ENCODE results near the gene KIFAP3. TPM values are rescaled to one million over a fixed set of nuclear protein-coding genes. Genes with fewer than 3 reads are reported as not detected.
"Not testable (repeated sequence)": the region's sequence is repeated elsewhere in the genome, so short reads cannot be mapped to it uniquely, and the experiment has no call there.

The KIFAP3 gene
- total and polyA plus RNA-seq, 4 donors, result 7.6 to 38.7 (median 25.4) TPM

DNA sequence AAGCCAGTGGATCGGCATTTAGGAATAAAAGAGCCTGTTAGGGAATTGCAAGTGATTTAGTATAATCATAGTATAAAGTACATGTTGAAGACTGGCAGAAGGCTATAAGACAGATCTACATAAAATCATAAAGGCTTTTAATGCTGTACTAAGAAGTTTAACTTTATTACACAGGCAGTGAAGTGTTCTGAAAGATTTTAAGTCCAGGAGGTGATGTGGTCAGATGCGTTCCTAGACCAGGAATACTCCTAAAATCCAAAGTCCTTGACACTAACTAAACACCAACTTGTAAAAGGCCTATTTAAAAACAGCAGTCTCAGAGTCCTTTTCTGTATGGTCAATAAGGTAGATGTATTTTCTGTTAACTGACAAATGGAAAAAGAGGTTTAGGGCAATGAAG is 57.0 kb downstream of the KIFAP3 start:
- Histone ChIP-seq H3K36me3 (ENCODE audit: control insufficient read depth in 1 of 2, insufficient read depth in 2 of 2, low read length in 1 of 2) (no peaks in the 10 kb centered on the region), H3K27ac (ENCODE audit: low read depth in 1 of 2, low read length in 2 of 2) (no peak overlapping the region), H3K4me3 (ENCODE audit: low read length in 2 of 2) (no peak overlapping the region), H3K27me3 (ENCODE audit: control insufficient read depth in 1 of 2, insufficient read depth in 2 of 2, low read length in 1 of 2) (no peaks in the 10 kb centered on the region), H3K4me1 (ENCODE audit: control insufficient read depth in 1 of 2, insufficient read depth in 2 of 2, low read length in 2 of 2) (no peaks in the 10 kb centered on the region), H3K9me3 (ENCODE audit: control insufficient read depth, low read length) (no peaks in the 10 kb centered on the region)
- DNase-seq, result no peak
- intact Hi-C loops (cut with DNase I), result no loop called here
- no peak for ATAC-seq (ENCODE audit: low FRiP score)
- WGBS, 2 donors, result 96 to 99% methylated on average over 2 of the region's 2 CpGs

DNA sequence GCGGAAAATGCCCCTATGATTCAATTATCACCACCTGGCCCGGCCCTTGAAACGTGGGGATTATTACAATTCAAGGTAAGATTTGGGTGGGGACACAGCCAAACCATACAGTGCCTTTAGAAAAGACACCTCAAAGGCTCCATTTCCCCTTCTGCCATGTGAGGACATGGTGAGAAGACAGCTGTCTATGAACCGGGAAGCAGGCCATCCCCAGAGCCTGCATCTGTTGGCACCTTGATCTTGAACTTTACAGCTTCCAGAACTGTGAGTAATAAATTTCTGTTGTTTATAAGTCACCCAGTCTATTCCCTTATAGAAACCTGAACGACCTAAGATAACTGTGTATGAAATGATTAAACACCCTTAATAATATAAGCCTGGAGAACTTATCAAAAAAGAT is 61.6 kb downstream of the KIFAP3 start:
- DNase-seq (no peak), ATAC-seq (ENCODE audit: low FRiP score) (no peak)
- intact Hi-C loops (cut with DNase I), result no loop called here
- Histone ChIP-seq H3K4me3 (ENCODE audit: low read length in 2 of 2) (no peak overlapping the region), H3K4me1 (ENCODE audit: control insufficient read depth in 1 of 2, insufficient read depth in 2 of 2, low read length in 2 of 2) (no peaks in the 10 kb centered on the region), H3K36me3 (ENCODE audit: control insufficient read depth in 1 of 2, insufficient read depth in 2 of 2, low read length in 1 of 2) (no peaks in the 10 kb centered on the region), H3K27ac (ENCODE audit: low read depth in 1 of 2, low read length in 2 of 2) (no peak overlapping the region), H3K27me3 (ENCODE audit: control insufficient read depth in 1 of 2, insufficient read depth in 2 of 2, low read length in 1 of 2) (no peaks in the 10 kb centered on the region), H3K9me3 (ENCODE audit: control insufficient read depth, low read length) (no peaks in the 10 kb centered on the region)
- 86 to 91% methylated on average over 5 of the region's 5 CpGs for WGBS, 2 donors

DNA sequence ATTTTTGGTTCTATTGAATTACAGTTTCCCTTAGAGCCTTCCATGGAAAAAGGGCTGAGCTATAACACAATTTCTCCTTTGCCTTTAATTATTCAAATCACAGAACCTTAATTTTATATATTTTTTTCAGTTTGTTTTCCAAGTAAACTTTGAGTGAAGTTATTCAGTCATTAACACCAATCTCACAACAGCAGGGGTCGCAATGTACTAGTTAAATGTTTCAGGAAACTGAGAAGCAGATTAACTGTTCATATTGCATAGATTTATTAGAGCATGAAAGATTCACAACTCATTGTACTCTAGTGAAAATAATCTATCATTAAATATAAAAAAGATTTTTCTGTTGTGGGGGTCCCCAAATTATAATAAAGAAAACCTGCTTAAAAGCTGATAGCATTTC is 64.1 kb downstream of the KIFAP3 start:
- no peaks in the 10 kb centered on the region for H3K27me3 ChIP-seq (ENCODE audit: control insufficient read depth in 1 of 2, insufficient read depth in 2 of 2, low read length in 1 of 2)
- 24 to 31% methylated on average over 1 of the region's 1 CpG for WGBS, 2 donors
- H3K9me3 ChIP-seq (ENCODE audit: control insufficient read depth, low read length), result no peaks in the 10 kb centered on the region
- DNase-seq, result no peak
- H3K4me3 ChIP-seq (ENCODE audit: low read length in 2 of 2), result no peak overlapping the region
- no peak overlapping the region for H3K27ac ChIP-seq (ENCODE audit: low read depth in 1 of 2, low read length in 2 of 2)
- ATAC-seq (ENCODE audit: low FRiP score), result no peak
- no peaks in the 10 kb centered on the region for H3K36me3 ChIP-seq (ENCODE audit: control insufficient read depth in 1 of 2, insufficient read depth in 2 of 2, low read length in 1 of 2)
- intact Hi-C loops (cut with DNase I), result no loop called here
- H3K4me1 ChIP-seq (ENCODE audit: control insufficient read depth in 1 of 2, insufficient read depth in 2 of 2, low read length in 2 of 2), result no peaks in the 10 kb centered on the region

DNA sequence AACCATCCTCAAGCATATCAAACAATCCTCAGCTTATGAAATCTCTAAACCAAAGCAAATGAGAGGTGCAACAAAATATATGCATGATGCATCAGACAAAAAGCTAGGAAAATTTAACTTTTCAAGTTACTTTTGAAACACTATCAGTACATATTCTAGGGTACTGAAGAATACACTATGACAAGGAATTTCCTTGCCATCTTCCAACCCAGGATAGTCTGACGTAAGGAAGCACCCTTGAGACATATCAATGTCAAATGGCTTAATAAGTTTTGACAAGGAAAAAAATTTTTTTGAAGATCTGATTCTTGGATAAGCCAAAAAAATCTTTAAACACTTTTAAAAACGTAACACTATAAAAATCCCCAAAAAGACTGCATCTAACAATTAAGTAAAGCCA is 64.9 kb downstream of the KIFAP3 start:
- DNase-seq, result no peak
- Histone ChIP-seq H3K9me3 (ENCODE audit: control insufficient read depth, low read length) (no peaks in the 10 kb centered on the region), H3K36me3 (ENCODE audit: control insufficient read depth in 1 of 2, insufficient read depth in 2 of 2, low read length in 1 of 2) (no peaks in the 10 kb centered on the region), H3K27me3 (ENCODE audit: control insufficient read depth in 1 of 2, insufficient read depth in 2 of 2, low read length in 1 of 2) (no peaks in the 10 kb centered on the region), H3K27ac (ENCODE audit: low read depth in 1 of 2, low read length in 2 of 2) (no peak overlapping the region), H3K4me3 (ENCODE audit: low read length in 2 of 2) (no peak overlapping the region), H3K4me1 (ENCODE audit: control insufficient read depth in 1 of 2, insufficient read depth in 2 of 2, low read length in 2 of 2) (no peaks in the 10 kb centered on the region)
- no peak for ATAC-seq (ENCODE audit: low FRiP score)
- intact Hi-C loops (cut with DNase I), result loop anchor here in 1 of 2 donors (10.0 kb wide), 1 partner anchor 855 kb away; no protein-coding TSS in a partner anchor
- 86 to 91% methylated on average over 2 of the region's 2 CpGs for WGBS, 2 donors

DNA sequence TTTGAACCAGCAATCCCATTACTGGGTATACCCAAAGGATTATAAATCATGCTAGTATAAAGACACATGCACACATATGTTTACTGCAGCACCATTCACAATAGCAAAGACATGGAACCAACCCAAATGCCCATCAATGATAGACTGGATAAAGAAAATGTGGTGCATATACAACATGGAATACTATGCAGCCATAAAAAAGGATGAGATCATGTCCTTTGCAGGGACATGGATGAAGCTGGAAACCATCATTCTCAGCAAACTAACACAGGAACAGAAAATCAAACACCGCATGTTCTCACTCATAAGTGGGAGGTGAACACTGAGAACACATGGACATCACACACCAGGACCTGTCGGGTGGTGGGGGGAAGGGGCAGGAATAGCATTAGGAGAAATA is 65.8 kb downstream of the KIFAP3 start:
- H3K27ac ChIP-seq (ENCODE audit: low read depth in 1 of 2, low read length in 2 of 2); DNase-seq; H3K36me3 ChIP-seq (ENCODE audit: control insufficient read depth in 1 of 2, insufficient read depth in 2 of 2, low read length in 1 of 2); H3K27me3 ChIP-seq (ENCODE audit: control insufficient read depth in 1 of 2, insufficient read depth in 2 of 2, low read length in 1 of 2); ATAC-seq (ENCODE audit: low FRiP score); H3K4me3 ChIP-seq (ENCODE audit: low read length in 2 of 2); H3K9me3 ChIP-seq (ENCODE audit: control insufficient read depth, low read length); H3K4me1 ChIP-seq (ENCODE audit: control insufficient read depth in 1 of 2, insufficient read depth in 2 of 2, low read length in 2 of 2): not testable (repeated sequence)
- intact Hi-C loops (cut with DNase I), result loop anchor here in 1 of 2 donors (10.0 kb wide), 1 partner anchor 856 kb away; no protein-coding TSS in a partner anchor
- 99 to 100% methylated on average over 2 of the region's 2 CpGs for WGBS, 2 donors

DNA sequence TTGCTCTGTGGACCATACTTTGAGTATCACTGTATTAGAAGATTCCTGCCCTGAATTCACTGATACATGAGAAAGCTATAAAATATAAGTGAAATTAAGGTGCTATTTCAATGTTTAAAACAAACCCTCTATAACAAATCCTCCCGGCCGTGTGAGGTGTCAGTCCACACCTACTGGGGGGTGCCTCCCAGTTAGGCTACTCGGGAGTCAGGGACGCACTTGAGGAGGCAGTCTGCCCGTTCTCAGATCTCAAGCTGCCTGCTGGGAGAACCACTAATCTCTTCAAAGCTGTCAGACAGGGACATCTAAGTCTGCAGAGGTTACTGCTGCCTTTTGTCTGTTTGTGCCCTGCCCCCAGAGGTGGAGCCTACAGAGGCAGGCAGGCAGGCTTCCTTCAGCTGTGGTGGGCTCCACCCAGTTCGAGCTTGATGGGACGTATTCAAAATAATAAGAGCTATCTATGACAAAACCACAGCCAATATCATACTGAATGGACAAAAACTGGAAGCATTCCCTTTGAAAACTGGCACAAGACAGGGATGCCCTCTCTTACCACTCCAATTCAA is 71.1 kb downstream of the KIFAP3 start:
- not testable (repeated sequence) for H3K27me3 ChIP-seq (ENCODE audit: control insufficient read depth in 1 of 2, insufficient read depth in 2 of 2, low read length in 1 of 2); H3K9me3 ChIP-seq (ENCODE audit: control insufficient read depth, low read length); H3K27ac ChIP-seq (ENCODE audit: low read depth in 1 of 2, low read length in 2 of 2); H3K36me3 ChIP-seq (ENCODE audit: control insufficient read depth in 1 of 2, insufficient read depth in 2 of 2, low read length in 1 of 2); H3K4me1 ChIP-seq (ENCODE audit: control insufficient read depth in 1 of 2, insufficient read depth in 2 of 2, low read length in 2 of 2); H3K4me3 ChIP-seq (ENCODE audit: low read length in 2 of 2); ATAC-seq (ENCODE audit: low FRiP score)
- peak in 1 of 2 donors; percentile 41 for DNase-seq
- whole genome bisulfite sequencing, 2 donors, result 79 to 80% methylated on average over 7 of the region's 7 CpGs
- intact Hi-C loops (cut with DNase I), result loop anchor here in 1 of 2 donors (10.0 kb wide), 1 partner anchor 861 kb away; no protein-coding TSS in a partner anchor

DNA sequence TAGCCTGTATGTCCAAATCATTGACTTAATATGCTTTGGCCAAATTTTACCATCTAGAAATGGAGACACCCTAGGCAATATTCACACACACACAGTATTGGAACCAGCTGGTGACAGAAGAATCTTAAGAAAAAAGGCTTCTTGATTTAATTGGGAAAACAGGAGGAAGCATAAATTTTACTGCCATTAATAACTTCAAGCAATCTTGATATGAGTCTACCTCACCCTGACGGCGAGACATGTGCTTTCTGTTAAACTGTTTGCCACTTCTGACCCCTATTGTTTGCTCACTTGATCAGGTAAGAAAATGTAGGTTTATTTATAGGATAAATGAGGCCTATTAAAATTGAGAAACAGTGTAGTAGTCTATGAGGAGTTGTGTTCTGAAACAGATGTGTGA is 73.2 kb downstream of the KIFAP3 start:
- intact Hi-C loops (cut with DNase I), result loop anchor here in 1 of 2 donors (10.0 kb wide), 1 partner anchor 864 kb away; no protein-coding TSS in a partner anchor
- Histone ChIP-seq H3K9me3 (ENCODE audit: control insufficient read depth, low read length) (no peaks in the 10 kb centered on the region), H3K27ac (ENCODE audit: low read depth in 1 of 2, low read length in 2 of 2) (no peak overlapping the region), H3K4me1 (ENCODE audit: control insufficient read depth in 1 of 2, insufficient read depth in 2 of 2, low read length in 2 of 2) (no peaks in the 10 kb centered on the region), H3K4me3 (ENCODE audit: low read length in 2 of 2) (no peak overlapping the region), H3K36me3 (ENCODE audit: control insufficient read depth in 1 of 2, insufficient read depth in 2 of 2, low read length in 1 of 2) (no peaks in the 10 kb centered on the region), H3K27me3 (ENCODE audit: control insufficient read depth in 1 of 2, insufficient read depth in 2 of 2, low read length in 1 of 2) (no peaks in the 10 kb centered on the region)
- DNase-seq, result no peak
- WGBS, 2 donors, result 88 to 91% methylated on average over 2 of the region's 2 CpGs
- no peak for ATAC-seq (ENCODE audit: low FRiP score)

DNA sequence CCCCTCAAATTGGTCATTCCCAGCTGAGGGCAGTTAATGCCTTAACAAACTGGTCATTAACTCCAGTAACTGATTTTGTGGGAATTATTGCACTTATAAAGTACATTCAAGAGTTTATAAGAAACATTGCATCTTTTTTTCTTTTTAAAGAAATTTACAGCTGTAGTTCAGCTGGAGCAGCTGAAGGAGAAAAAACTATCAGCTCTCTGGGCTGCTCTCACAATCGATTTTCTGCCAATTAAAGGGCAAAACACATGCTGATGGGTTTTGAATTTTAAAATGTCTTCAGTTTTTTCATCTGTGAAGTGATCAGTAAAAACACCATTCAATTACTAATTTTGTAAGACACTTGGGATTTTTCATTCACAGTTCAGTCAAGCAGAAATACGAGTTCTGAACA is 74.7 kb downstream of the KIFAP3 start:
- intact Hi-C loops (cut with DNase I), result loop anchor here in 1 of 2 donors (10.0 kb wide), 1 partner anchor 865 kb away; no protein-coding TSS in a partner anchor
- no peak for ATAC-seq (ENCODE audit: low FRiP score)
- Histone ChIP-seq H3K9me3 (ENCODE audit: control insufficient read depth, low read length) (no peaks in the 10 kb centered on the region), H3K4me1 (ENCODE audit: control insufficient read depth in 1 of 2, insufficient read depth in 2 of 2, low read length in 2 of 2) (no peaks in the 10 kb centered on the region), H3K27me3 (ENCODE audit: control insufficient read depth in 1 of 2, insufficient read depth in 2 of 2, low read length in 1 of 2) (no peaks in the 10 kb centered on the region), H3K27ac (ENCODE audit: low read depth in 1 of 2, low read length in 2 of 2) (no peak overlapping the region), H3K4me3 (ENCODE audit: low read length in 2 of 2) (no peak overlapping the region), H3K36me3 (ENCODE audit: control insufficient read depth in 1 of 2, insufficient read depth in 2 of 2, low read length in 1 of 2) (no peaks in the 10 kb centered on the region)
- WGBS, 2 donors, result 63 to 73% methylated on average over 2 of the region's 2 CpGs
- DNase-seq, result no peak

DNA sequence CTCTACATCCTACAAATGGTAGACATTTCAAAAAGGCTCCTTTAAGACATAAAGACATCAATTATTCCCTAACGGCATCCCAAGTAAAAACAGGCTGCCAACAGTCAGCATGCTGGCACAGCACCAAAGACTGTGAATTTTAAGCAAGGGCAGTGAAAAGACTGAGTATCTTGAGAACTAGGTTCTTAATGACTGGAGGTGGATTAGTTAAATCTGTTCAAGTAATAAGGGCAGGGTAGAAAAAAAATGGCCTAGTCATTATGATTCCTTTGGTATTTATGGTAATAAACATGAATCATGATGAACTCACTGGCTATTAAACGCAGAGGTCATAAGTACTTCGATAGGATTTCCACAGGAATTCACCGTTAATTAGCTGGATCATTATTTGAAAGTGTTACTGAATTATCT is 75.2 kb downstream of the KIFAP3 start:
- Histone ChIP-seq H3K27ac (ENCODE audit: low read depth in 1 of 2, low read length in 2 of 2) (no peak overlapping the region), H3K4me1 (ENCODE audit: control insufficient read depth in 1 of 2, insufficient read depth in 2 of 2, low read length in 2 of 2) (no peaks in the 10 kb centered on the region), H3K36me3 (ENCODE audit: control insufficient read depth in 1 of 2, insufficient read depth in 2 of 2, low read length in 1 of 2) (no peaks in the 10 kb centered on the region), H3K27me3 (ENCODE audit: control insufficient read depth in 1 of 2, insufficient read depth in 2 of 2, low read length in 1 of 2) (no peaks in the 10 kb centered on the region), H3K4me3 (ENCODE audit: low read length in 2 of 2) (no peak overlapping the region), H3K9me3 (ENCODE audit: control insufficient read depth, low read length) (no peaks in the 10 kb centered on the region)
- intact Hi-C loops (cut with DNase I), result no loop called here
- DNase-seq (peak in 1 of 2 donors; percentile 49), ATAC-seq (ENCODE audit: low FRiP score) (no peak)
- 49 to 51% methylated on average over 4 of the region's 4 CpGs for WGBS, 2 donors
